Adrenal gland (tissue), 5 donors: ENCODE results near the gene ZBTB12.

Experiments
- CTCF ChIP-seq, 6 experiments: fragments of 450-650 bp in 4 of 6; fragments of 200-600 bp in 2 of 6; sonication (generic) in 1 of 6; IDR thresholded peaks; 1 replicate in 5 of 6; 2 replicates in 1 of 6; pipeline versions ENCODE4 v1.5.1 to v1.8.0; 2016 to 2021; ENCODE audit warnings: antibody characterized with exemption in 6 of 6, mild to moderate bottlenecking in 2 of 6, moderate library complexity in 1 of 6
- POLR2A ChIP-seq, 2 donors: fragments of 450-650 bp; IDR thresholded peaks; one replicate each; pipeline ENCODE4 v1.6.1; 2017; ENCODE audit warnings: antibody characterized with exemption in 2 of 2, mild to moderate bottlenecking in 2 of 2, moderate library complexity in 1 of 2
- donor health status: DM: no; HTN: no; CAD: no.

- TF ChIP-seq CTCF (IDR thresholded peaks at IDR 0.05) (no peak), POLR2A (IDR thresholded peaks at IDR 0.05) (no peak)
Measured at GRCh38 chr6:31881136-31881859, 20.6 kb downstream of the ZBTB12 start.
